Esophagus squamous epithelium (tissue), 5 donors: ENCODE measurements around the gene OXCT1. TPM values are rescaled to one million over a fixed set of nuclear protein-coding genes. Genes with fewer than 3 reads are reported as not detected.

Experiments
- DNase-seq: peaks from one replicate; lab custom pipeline; 2025; lab: John Stamatoyannopoulos, UW
- H3K27ac ChIP-seq, 4 donors: fragments of 200-600 bp; sonication (generic); one replicate each; pipeline ENCODE4 v1.5.1; 2016 to 2019; ENCODE audit warnings: mild to moderate bottlenecking in 1 of 4
- H3K27me3 ChIP-seq, 4 donors: fragments of 200-600 bp; sonication (generic); 1 replicate in 3 of 4; 2 replicates in 1 of 4; pipeline versions ENCODE4 v1.5.1 to v1.6.0; 2017 to 2021; ENCODE audit warnings: antibody characterized with exemption in 1 of 4
- H3K36me3 ChIP-seq, 3 donors: fragments of 200-600 bp; sonication (generic); one replicate each; pipeline ENCODE4 v1.5.1; 2016 to 2019
- H3K4me1 ChIP-seq, 3 donors: fragments of 200-600 bp; sonication (generic); one replicate each; pipeline ENCODE4 v1.5.1; 2017 to 2019
- H3K4me3 ChIP-seq, 4 donors: fragments of 200-600 bp; sonication (generic); 1 replicate in 3 of 4; 2 replicates in 1 of 4; pipeline ENCODE4 v1.5.1; 2016 to 2019; ENCODE audit warnings: mild to moderate bottlenecking in 2 of 4, moderate library complexity in 1 of 4
- H3K9me3 ChIP-seq, 3 donors: fragments of 200-600 bp; sonication (generic); one replicate each; pipeline ENCODE4 v1.5.1; 2016 to 2019
- CTCF ChIP-seq, 6 experiments: fragments of 450-650 bp in 4 of 6; fragments of 200-600 bp in 2 of 6; sonication (generic) in 2 of 6; IDR thresholded peaks; one replicate each; pipeline ENCODE4 v1.5.1; 2016 to 2019; ENCODE audit warnings: antibody characterized with exemption in 6 of 6, mild to moderate bottlenecking in 4 of 6, moderate library complexity in 4 of 6
- POLR2A ChIP-seq, 4 donors: fragments of 450-650 bp; IDR thresholded peaks; one replicate each; pipeline ENCODE4 v1.6.1; 2017; ENCODE audit warnings: antibody characterized with exemption in 4 of 4, mild to moderate bottlenecking in 4 of 4, moderate library complexity in 3 of 4
- WGBS, 2 donors: methylation state at CpG; one replicate each; pipeline ENCODE4 v1.1.5; 2018; 5-methylcytosine and 5-hydroxymethylcytosine counted together
- intact Hi-C: fragments of 100-400 bp; cut with DNase I; formaldehyde crosslinking; loops from one replicate; pipeline ENCODE4 v1.15.0; 2022
- total RNA-seq, 4 donors: library from RNA; depleted of rRNA; stranded (reverse); fragments of >200 nt; gene quantifications; one replicate each; pipeline ENCODE4 v1.1.0, GENCODE V29; 2016
- donor health status: DM: yes; HTN: yes; CAD: no.

Gene OXCT1
- total RNA-seq, 4 donors from 2014 or later, result 20.3 to 27.3 (median 23.4) TPM

- Histone ChIP-seq H3K27me3 (no peaks in the 10 kb centered on the region), H3K36me3 (peaks cover 0 to 4% (median 0%) of the 10 kb centered on the region in 3 donors), H3K4me3 (no peak overlapping the region), H3K9me3 (no peaks in the 10 kb centered on the region), H3K4me1 (peaks cover 0 to 15% (median 0%) of the 10 kb centered on the region in 3 donors), H3K27ac (no peak overlapping the region)
- DNase-seq, result no peak
- no peak for TF ChIP-seq POLR2A (IDR thresholded peaks at IDR 0.05)
- no peak for TF ChIP-seq CTCF (IDR thresholded peaks at IDR 0.05)
- WGBS, 2 donors, result 83 to 86% methylated on average over 4 of the region's 4 CpGs
- intact Hi-C loops, result no loop called here
Measured at GRCh38 chr5:41812156-41812555, 58.1 kb downstream of the OXCT1 start.

- 76 to 78% methylated on average over 1 of the region's 1 CpG for WGBS, 2 donors
- no peak for DNase-seq
- TF ChIP-seq CTCF (IDR thresholded peaks at IDR 0.05) (no peak), POLR2A (IDR thresholded peaks at IDR 0.05) (no peak)
- no peak overlapping the region for H3K27ac ChIP-seq
- no peak overlapping the region for H3K4me3 ChIP-seq
- no peaks in the 10 kb centered on the region for H3K9me3 ChIP-seq
- H3K36me3 ChIP-seq, result peaks cover 0 to 34% (median 0%) of the 10 kb centered on the region in 3 donors
- intact Hi-C loops, result no loop called here
- H3K27me3 ChIP-seq, result no peaks in the 10 kb centered on the region
- peaks cover 0 to 15% (median 0%) of the 10 kb centered on the region in 3 donors for H3K4me1 ChIP-seq
Measured at GRCh38 chr5:41809128-41809527, 61.1 kb downstream of the OXCT1 start.

- H3K4me3 ChIP-seq, result no peak overlapping the region
- peaks cover 0 to 15% (median 0%) of the 10 kb centered on the region in 3 donors for H3K4me1 ChIP-seq
- peaks cover 0 to 39% (median 0%) of the 10 kb centered on the region in 3 donors for H3K36me3 ChIP-seq
- intact Hi-C loops, result no loop called here
- H3K27me3 ChIP-seq, result no peaks in the 10 kb centered on the region
- 81 to 87% methylated on average over 3 of the region's 3 CpGs for WGBS, 2 donors
- no peaks in the 10 kb centered on the region for H3K9me3 ChIP-seq
- H3K27ac ChIP-seq, result no peak overlapping the region
- DNase-seq, result no peak
- TF ChIP-seq CTCF (IDR thresholded peaks at IDR 0.05), result no peak
- no peak for TF ChIP-seq POLR2A (IDR thresholded peaks at IDR 0.05)
Measured at GRCh38 chr5:41808294-41808693, 61.9 kb downstream of the OXCT1 start.

- intact Hi-C loops, result no loop called here
- Histone ChIP-seq H3K4me3 (no peak overlapping the region), H3K9me3 (no peaks in the 10 kb centered on the region), H3K27ac (no peak overlapping the region), H3K27me3 (no peaks in the 10 kb centered on the region), H3K36me3 (peaks cover 0 to 54% (median 0%) of the 10 kb centered on the region in 3 donors), H3K4me1 (peaks cover 0 to 18% (median 0%) of the 10 kb centered on the region in 3 donors)
- WGBS, 2 donors, result 96 to 98% methylated on average over 2 of the region's 2 CpGs
- no peak for DNase-seq
- TF ChIP-seq CTCF (IDR thresholded peaks at IDR 0.05) (no peak), POLR2A (IDR thresholded peaks at IDR 0.05) (no peak)
Measured at GRCh38 chr5:41797662-41798061, 72.6 kb downstream of the OXCT1 start.

- Histone ChIP-seq H3K27me3 (no peaks in the 10 kb centered on the region), H3K36me3 (peaks cover 0 to 64% (median 0%) of the 10 kb centered on the region in 3 donors), H3K27ac (no peak overlapping the region), H3K4me1 (peaks cover 0 to 18% (median 0%) of the 10 kb centered on the region in 3 donors), H3K4me3 (no peak overlapping the region), H3K9me3 (no peaks in the 10 kb centered on the region)
- DNase-seq, result no peak
- no peak for TF ChIP-seq CTCF (IDR thresholded peaks at IDR 0.05)
- TF ChIP-seq POLR2A (IDR thresholded peaks at IDR 0.05), result no peak
- intact Hi-C loops, result no loop called here
Measured at GRCh38 chr5:41796061-41796460, 74.2 kb downstream of the OXCT1 start.
